ENCODE results near the gene TICAM2. TPM values are rescaled to one million over a fixed set of nuclear protein-coding genes. Genes with fewer than 3 reads are reported as not detected.

TICAM2 gene
- total RNA-seq, 1 experiment from 2014 or later = 1.0 TPM

DNA sequence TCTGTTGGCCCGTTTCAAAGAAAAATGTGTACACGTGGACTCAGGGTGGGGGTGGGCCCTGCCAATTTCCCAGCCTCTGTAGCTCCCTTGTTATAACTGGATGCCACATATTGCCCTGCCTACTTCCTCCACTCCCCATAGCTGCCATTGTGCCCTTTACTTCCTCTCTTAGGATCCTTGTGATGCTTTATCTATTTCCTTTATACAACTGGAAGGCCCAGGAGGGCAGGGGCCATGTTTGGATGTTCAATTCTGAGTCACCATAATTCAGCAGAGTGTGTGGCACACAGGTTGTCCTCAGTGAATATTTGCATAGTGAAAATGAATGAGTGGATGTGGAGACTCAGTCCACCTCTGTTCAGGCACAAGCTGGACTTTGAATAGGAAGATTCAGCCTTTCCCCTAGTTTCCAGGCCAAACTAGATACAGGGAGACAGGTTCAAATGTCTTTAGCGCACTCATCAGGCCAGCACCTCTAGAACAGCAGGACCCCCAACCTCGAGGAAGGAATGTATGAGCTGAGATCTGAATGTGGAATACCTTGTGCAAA lies 47.1 kb downstream of the TICAM2 start:
- POLR2A ChIA-PET = no interaction called here
- peaks cover 2% of the 10 kb centered on the region; the same call in 1 of the 2 replicates for H3K27me3 Mint-ChIP-seq (ENCODE audit: low read depth)
- no peak overlapping the region for H3K27ac Mint-ChIP-seq
- H3K4me1 Mint-ChIP-seq = peaks cover 26% of the 10 kb centered on the region
- ATAC-seq = no peak
- TF ChIP-seq ELF4 (CRISPR knock-in tag; IDR thresholded peaks at IDR 0.05; ENCODE audit: low read depth) (no peak), NR3C1 (CRISPR knock-in tag; conservative IDR thresholded peaks at IDR 0.05; ENCODE audit: low read depth) (no peak), NFYB (CRISPR knock-in tag; conservative IDR thresholded peaks at IDR 0.05; ENCODE audit: low read depth) (no peak), RORB (CRISPR knock-in tag; IDR thresholded peaks at IDR 0.05) (no peak), ZNF121 (CRISPR knock-in tag; IDR thresholded peaks at IDR 0.05) (no peak), ZNF219 (CRISPR knock-in tag; IDR thresholded peaks at IDR 0.05; ENCODE audit: borderline replicate concordance) (no peak), CREM (CRISPR knock-in tag; IDR thresholded peaks at IDR 0.05) (no peak), KAT7 (CRISPR knock-in tag; IDR thresholded peaks at IDR 0.05; ENCODE audit: borderline replicate concordance) (no peak), IRF2 (CRISPR knock-in tag; IDR thresholded peaks at IDR 0.05; ENCODE audit: borderline replicate concordance, low read depth) (no peak)
- TF ChIP-seq, protein P1, sequence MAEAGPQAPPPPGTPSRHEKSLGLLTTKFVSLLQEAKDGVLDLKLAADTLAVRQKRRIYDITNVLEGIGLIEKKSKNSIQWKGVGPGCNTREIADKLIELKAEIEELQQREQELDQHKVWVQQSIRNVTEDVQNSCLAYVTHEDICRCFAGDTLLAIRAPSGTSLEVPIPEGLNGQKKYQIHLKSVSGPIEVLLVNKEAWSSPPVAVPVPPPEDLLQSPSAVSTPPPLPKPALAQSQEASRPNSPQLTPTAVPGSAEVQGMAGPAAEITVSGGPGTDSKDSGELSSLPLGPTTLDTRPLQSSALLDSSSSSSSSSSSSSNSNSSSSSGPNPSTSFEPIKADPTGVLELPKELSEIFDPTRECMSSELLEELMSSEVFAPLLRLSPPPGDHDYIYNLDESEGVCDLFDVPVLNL (CRISPR knock-in tag; IDR thresholded peaks at IDR 0.05; ENCODE audit: borderline replicate concordance, low read depth) = no peak
- TF ChIP-seq, protein P2, sequence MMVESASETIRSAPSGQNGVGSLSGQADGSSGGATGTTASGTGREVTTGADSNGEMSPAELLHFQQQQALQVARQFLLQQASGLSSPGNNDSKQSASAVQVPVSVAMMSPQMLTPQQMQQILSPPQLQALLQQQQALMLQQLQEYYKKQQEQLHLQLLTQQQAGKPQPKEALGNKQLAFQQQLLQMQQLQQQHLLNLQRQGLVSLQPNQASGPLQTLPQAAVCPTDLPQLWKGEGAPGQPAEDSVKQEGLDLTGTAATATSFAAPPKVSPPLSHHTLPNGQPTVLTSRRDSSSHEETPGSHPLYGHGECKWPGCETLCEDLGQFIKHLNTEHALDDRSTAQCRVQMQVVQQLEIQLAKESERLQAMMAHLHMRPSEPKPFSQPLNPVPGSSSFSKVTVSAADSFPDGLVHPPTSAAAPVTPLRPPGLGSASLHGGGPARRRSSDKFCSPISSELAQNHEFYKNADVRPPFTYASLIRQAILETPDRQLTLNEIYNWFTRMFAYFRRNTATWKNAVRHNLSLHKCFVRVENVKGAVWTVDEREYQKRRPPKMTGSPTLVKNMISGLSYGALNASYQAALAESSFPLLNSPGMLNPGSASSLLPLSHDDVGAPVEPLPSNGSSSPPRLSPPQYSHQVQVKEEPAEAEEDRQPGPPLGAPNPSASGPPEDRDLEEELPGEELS (CRISPR knock-in tag; IDR thresholded peaks at IDR 0.05) = no peak
- TF ChIP-seq, protein P3, sequence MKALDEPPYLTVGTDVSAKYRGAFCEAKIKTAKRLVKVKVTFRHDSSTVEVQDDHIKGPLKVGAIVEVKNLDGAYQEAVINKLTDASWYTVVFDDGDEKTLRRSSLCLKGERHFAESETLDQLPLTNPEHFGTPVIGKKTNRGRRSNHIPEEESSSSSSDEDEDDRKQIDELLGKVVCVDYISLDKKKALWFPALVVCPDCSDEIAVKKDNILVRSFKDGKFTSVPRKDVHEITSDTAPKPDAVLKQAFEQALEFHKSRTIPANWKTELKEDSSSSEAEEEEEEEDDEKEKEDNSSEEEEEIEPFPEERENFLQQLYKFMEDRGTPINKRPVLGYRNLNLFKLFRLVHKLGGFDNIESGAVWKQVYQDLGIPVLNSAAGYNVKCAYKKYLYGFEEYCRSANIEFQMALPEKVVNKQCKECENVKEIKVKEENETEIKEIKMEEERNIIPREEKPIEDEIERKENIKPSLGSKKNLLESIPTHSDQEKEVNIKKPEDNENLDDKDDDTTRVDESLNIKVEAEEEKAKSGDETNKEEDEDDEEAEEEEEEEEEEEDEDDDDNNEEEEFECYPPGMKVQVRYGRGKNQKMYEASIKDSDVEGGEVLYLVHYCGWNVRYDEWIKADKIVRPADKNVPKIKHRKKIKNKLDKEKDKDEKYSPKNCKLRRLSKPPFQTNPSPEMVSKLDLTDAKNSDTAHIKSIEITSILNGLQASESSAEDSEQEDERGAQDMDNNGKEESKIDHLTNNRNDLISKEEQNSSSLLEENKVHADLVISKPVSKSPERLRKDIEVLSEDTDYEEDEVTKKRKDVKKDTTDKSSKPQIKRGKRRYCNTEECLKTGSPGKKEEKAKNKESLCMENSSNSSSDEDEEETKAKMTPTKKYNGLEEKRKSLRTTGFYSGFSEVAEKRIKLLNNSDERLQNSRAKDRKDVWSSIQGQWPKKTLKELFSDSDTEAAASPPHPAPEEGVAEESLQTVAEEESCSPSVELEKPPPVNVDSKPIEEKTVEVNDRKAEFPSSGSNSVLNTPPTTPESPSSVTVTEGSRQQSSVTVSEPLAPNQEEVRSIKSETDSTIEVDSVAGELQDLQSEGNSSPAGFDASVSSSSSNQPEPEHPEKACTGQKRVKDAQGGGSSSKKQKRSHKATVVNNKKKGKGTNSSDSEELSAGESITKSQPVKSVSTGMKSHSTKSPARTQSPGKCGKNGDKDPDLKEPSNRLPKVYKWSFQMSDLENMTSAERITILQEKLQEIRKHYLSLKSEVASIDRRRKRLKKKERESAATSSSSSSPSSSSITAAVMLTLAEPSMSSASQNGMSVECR (CRISPR knock-in tag; IDR thresholded peaks at IDR 0.05; ENCODE audit: borderline replicate concordance) = no peak
- TF ChIP-seq, protein P4, sequence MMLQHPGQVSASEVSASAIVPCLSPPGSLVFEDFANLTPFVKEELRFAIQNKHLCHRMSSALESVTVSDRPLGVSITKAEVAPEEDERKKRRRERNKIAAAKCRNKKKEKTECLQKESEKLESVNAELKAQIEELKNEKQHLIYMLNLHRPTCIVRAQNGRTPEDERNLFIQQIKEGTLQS (CRISPR knock-in tag; conservative IDR thresholded peaks at IDR 0.05) = no peak
- TF ChIP-seq, protein P5, sequence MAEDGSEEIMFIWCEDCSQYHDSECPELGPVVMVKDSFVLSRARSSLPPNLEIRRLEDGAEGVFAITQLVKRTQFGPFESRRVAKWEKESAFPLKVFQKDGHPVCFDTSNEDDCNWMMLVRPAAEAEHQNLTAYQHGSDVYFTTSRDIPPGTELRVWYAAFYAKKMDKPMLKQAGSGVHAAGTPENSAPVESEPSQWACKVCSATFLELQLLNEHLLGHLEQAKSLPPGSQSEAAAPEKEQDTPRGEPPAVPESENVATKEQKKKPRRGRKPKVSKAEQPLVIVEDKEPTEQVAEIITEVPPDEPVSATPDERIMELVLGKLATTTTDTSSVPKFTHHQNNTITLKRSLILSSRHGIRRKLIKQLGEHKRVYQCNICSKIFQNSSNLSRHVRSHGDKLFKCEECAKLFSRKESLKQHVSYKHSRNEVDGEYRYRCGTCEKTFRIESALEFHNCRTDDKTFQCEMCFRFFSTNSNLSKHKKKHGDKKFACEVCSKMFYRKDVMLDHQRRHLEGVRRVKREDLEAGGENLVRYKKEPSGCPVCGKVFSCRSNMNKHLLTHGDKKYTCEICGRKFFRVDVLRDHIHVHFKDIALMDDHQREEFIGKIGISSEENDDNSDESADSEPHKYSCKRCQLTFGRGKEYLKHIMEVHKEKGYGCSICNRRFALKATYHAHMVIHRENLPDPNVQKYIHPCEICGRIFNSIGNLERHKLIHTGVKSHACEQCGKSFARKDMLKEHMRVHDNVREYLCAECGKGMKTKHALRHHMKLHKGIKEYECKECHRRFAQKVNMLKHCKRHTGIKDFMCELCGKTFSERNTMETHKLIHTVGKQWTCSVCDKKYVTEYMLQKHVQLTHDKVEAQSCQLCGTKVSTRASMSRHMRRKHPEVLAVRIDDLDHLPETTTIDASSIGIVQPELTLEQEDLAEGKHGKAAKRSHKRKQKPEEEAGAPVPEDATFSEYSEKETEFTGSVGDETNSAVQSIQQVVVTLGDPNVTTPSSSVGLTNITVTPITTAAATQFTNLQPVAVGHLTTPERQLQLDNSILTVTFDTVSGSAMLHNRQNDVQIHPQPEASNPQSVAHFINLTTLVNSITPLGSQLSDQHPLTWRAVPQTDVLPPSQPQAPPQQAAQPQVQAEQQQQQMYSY (CRISPR knock-in tag; IDR thresholded peaks at IDR 0.05) = no peak
- TF ChIP-seq, protein P6, sequence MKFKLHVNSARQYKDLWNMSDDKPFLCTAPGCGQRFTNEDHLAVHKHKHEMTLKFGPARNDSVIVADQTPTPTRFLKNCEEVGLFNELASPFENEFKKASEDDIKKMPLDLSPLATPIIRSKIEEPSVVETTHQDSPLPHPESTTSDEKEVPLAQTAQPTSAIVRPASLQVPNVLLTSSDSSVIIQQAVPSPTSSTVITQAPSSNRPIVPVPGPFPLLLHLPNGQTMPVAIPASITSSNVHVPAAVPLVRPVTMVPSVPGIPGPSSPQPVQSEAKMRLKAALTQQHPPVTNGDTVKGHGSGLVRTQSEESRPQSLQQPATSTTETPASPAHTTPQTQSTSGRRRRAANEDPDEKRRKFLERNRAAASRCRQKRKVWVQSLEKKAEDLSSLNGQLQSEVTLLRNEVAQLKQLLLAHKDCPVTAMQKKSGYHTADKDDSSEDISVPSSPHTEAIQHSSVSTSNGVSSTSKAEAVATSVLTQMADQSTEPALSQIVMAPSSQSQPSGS (CRISPR knock-in tag; IDR thresholded peaks at IDR 0.05; ENCODE audit: borderline replicate concordance, low read depth) = no peak
- TF ChIP-seq, protein P7, sequence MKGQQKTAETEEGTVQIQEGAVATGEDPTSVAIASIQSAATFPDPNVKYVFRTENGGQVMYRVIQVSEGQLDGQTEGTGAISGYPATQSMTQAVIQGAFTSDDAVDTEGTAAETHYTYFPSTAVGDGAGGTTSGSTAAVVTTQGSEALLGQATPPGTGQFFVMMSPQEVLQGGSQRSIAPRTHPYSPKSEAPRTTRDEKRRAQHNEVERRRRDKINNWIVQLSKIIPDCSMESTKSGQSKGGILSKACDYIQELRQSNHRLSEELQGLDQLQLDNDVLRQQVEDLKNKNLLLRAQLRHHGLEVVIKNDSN (CRISPR knock-in tag; IDR thresholded peaks at IDR 0.05) = no peak
- CTCF ChIA-PET = interaction anchor here (1.4 to 1.5 kb wide), 2 partner anchors 17 to 19 kb away, joined by 6 to 7 read pairs; no protein-coding TSS in a partner anchor
- H3K4me3 Mint-ChIP-seq = no peak overlapping the region
- H3K9me3 Mint-ChIP-seq = no peaks in the 10 kb centered on the region
- H3K36me3 Mint-ChIP-seq = no peaks in the 10 kb centered on the region
- no peak for DNase-seq (ENCODE audit: low spot score)
